Fibroblast of lung (primary cell): ENCODE measurements around the gene PIK3CD. TPM values are rescaled to one million over a fixed set of nuclear protein-coding genes. Genes with fewer than 3 reads are reported as not detected.

Experiments used
- DNase-seq, 2 donors: peaks; one replicate each; pipeline versions ENCODE4 v3.0.0 to v3.0.0-alpha.2; 2010; ENCODE audit warnings: low read depth in 2 of 2
- H2AFZ ChIP-seq: 2 replicates; pipeline ENCODE4 v1.5.1; 2012; ENCODE audit warnings: low read length, control low read depth, inconsistent platforms
- H3K27ac ChIP-seq: 2 replicates; pipeline ENCODE4 v1.5.1; 2011; ENCODE audit warnings: low read length, control low read depth; ENCODE audit not compliant: insufficient read depth
- H3K27me3 ChIP-seq: 2 replicates; pipeline ENCODE4 v1.5.1; 2011; ENCODE audit warnings: mild to moderate bottlenecking, low read length; ENCODE audit not compliant: control insufficient read depth, insufficient read depth
- H3K36me3 ChIP-seq: 2 replicates; pipeline ENCODE4 v1.5.1; 2011; ENCODE audit warnings: low read length; ENCODE audit not compliant: control insufficient read depth, insufficient read depth
- H3K4me1 ChIP-seq: 2 replicates; pipeline ENCODE4 v1.5.1; 2011; ENCODE audit warnings: low read length; ENCODE audit not compliant: control insufficient read depth, insufficient read depth; ENCODE audit errors: extremely low read depth
- H3K4me2 ChIP-seq: 2 replicates; pipeline ENCODE4 v1.5.1; 2011; ENCODE audit warnings: low read length, control low read depth; ENCODE audit not compliant: insufficient read depth; ENCODE audit errors: extremely low read depth
- H3K4me3 ChIP-seq, 4 experiments: fragments of 200-600 bp in 1 of 4; sonication (generic) in 1 of 4; replicated peaks in 1 of 4; 2 replicates each; pipeline ENCODE4 v1.5.1; 2011 to 2016; ENCODE audit warnings: low read length in 4 of 4, low read depth in 3 of 4, mild to moderate bottlenecking in 3 of 4, control low read depth in 2 of 4, inconsistent platforms in 1 of 4, mixed read lengths in 1 of 4; ENCODE audit not compliant: insufficient read depth in 1 of 4; ENCODE audit errors: control extremely low read depth in 1 of 4
- H3K79me2 ChIP-seq: 2 replicates; pipeline ENCODE4 v1.5.1; 2012; ENCODE audit warnings: mild to moderate bottlenecking, low read length, inconsistent platforms; ENCODE audit not compliant: control insufficient read depth, insufficient read depth
- H3K9ac ChIP-seq: 2 replicates; pipeline ENCODE4 v1.5.1; 2011; ENCODE audit warnings: mild to moderate bottlenecking, low read length, control low read depth; ENCODE audit not compliant: insufficient read depth
- H3K9me3 ChIP-seq: 2 replicates; pipeline ENCODE4 v1.5.1; 2012; ENCODE audit warnings: low read depth, low read length; ENCODE audit not compliant: control insufficient read depth, insufficient read depth
- H4K20me1 ChIP-seq: 2 replicates; pipeline ENCODE4 v1.5.1; 2011; ENCODE audit warnings: low read length; ENCODE audit not compliant: control insufficient read depth, insufficient read depth; ENCODE audit errors: extremely low read depth
- CTCF ChIP-seq, 2 donors: IDR thresholded peaks in 1 of 2; conservative IDR thresholded peaks in 1 of 2; 1 replicate in 1 of 2; 2 replicates in 1 of 2; pipeline ENCODE4 v1.5.1; 2011 to 2012; ENCODE audit warnings: low read length in 2 of 2, control low read depth in 1 of 2, inconsistent platforms in 1 of 2, low read depth in 1 of 2, mild to moderate bottlenecking in 1 of 2
- EZH2 ChIP-seq: IDR thresholded peaks from 2 replicates; pipeline ENCODE4 v1.5.1; 2012; ENCODE audit warnings: low read length, control low read depth, mild to moderate bottlenecking; ENCODE audit errors: missing control alignments
- polyA plus RNA-seq, 2 donors: library from polyadenylated mRNA; depleted of rRNA in 1 of 2; stranded (reverse) in 1 of 2; unstranded in 1 of 2; fragments of >200 nt; gene quantifications; 2 replicates each; pipeline ENCODE4 v1.2.1, GENCODE V29; 2011 to 2012; ENCODE audit warnings: missing spikeins in 1 of 2
- total RNA-seq: library from RNA; depleted of rRNA; stranded (reverse); fragments of >200 nt; gene quantifications from 2 replicates; pipeline ENCODE4 v1.2.1, GENCODE V29; 2014

Gene PIK3CD
- total and polyA plus RNA-seq, 2 donors (not counting 1 experiment from before 2014, with no cell fraction given): 2.8 to 6.4 TPM

- no peak overlapping the region for H3K4me3 ChIP-seq
- H3K9ac ChIP-seq: no peak overlapping the region
- H3K27me3 ChIP-seq: no peaks in the 10 kb centered on the region
- H3K4me2 ChIP-seq: no peak overlapping the region
- H3K4me1 ChIP-seq: peaks cover 5% of the 10 kb centered on the region
- H2AFZ ChIP-seq: no peak overlapping the region
- H3K27ac ChIP-seq: no peak overlapping the region
- DNase-seq: no peak
- no peaks in the 10 kb centered on the region for H3K79me2 ChIP-seq
- TF ChIP-seq CTCF (conservative IDR thresholded peaks at IDR 0.05 in 1 of 2, IDR thresholded peaks at IDR 0.05 in 1 of 2; ENCODE audit: low read depth in 1 of 2, low read length in 2 of 2) (no peak), EZH2 (no peak)
- no peaks in the 10 kb centered on the region for H3K9me3 ChIP-seq
- H3K36me3 ChIP-seq: peaks cover 10% of the 10 kb centered on the region
- no peaks in the 10 kb centered on the region for H4K20me1 ChIP-seq
These were observed 72.4 kb downstream of the PIK3CD start for GRCh38 chr1:9723926-9724325.

GRCh38 chr1:9724706-9725476 is 73.4 kb downstream of the PIK3CD start:
- H3K36me3 ChIP-seq: peaks cover 10% of the 10 kb centered on the region
- TF ChIP-seq EZH2 (no peak), CTCF (conservative IDR thresholded peaks at IDR 0.05 in 1 of 2, IDR thresholded peaks at IDR 0.05 in 1 of 2; ENCODE audit: low read depth in 1 of 2, low read length in 2 of 2) (peak; percentile 70 to 91)

GRCh38 chr1:9726406-9726805 is 74.9 kb downstream of the PIK3CD start:
- no peaks in the 10 kb centered on the region for H3K9me3 ChIP-seq
- no peaks in the 10 kb centered on the region for H3K79me2 ChIP-seq
- H3K4me1 ChIP-seq: no peaks in the 10 kb centered on the region
- no peak for DNase-seq
- H4K20me1 ChIP-seq: no peaks in the 10 kb centered on the region
- no peak overlapping the region for H2AFZ ChIP-seq
- TF ChIP-seq EZH2: no peak
- no peak for TF ChIP-seq CTCF (conservative IDR thresholded peaks at IDR 0.05 in 1 of 2, IDR thresholded peaks at IDR 0.05 in 1 of 2; ENCODE audit: low read depth in 1 of 2, low read length in 2 of 2)
- H3K27me3 ChIP-seq: no peaks in the 10 kb centered on the region
- H3K4me3 ChIP-seq: no peak overlapping the region
- no peak overlapping the region for H3K27ac ChIP-seq
- peaks cover 23% of the 10 kb centered on the region for H3K36me3 ChIP-seq
- no peak overlapping the region for H3K9ac ChIP-seq
- H3K4me2 ChIP-seq: no peak overlapping the region

More at GRCh38 chr1:9724706-9725476, 73.4 kb downstream of the PIK3CD start:
- Histone ChIP-seq H3K4me1 (no peaks in the 10 kb centered on the region), H4K20me1 (no peaks in the 10 kb centered on the region), H3K27me3 (no peaks in the 10 kb centered on the region), H2AFZ (no peak overlapping the region), H3K9ac (no peak overlapping the region), H3K4me3 (no peak overlapping the region), H3K4me2 (no peak overlapping the region), H3K27ac (no peak overlapping the region), H3K9me3 (no peaks in the 10 kb centered on the region), H3K79me2 (no peaks in the 10 kb centered on the region)
- DNase-seq: peak; percentile 30 to 53
